Measurements from ENCODE around the gene MLLT10.

Gene MLLT10

DNA sequence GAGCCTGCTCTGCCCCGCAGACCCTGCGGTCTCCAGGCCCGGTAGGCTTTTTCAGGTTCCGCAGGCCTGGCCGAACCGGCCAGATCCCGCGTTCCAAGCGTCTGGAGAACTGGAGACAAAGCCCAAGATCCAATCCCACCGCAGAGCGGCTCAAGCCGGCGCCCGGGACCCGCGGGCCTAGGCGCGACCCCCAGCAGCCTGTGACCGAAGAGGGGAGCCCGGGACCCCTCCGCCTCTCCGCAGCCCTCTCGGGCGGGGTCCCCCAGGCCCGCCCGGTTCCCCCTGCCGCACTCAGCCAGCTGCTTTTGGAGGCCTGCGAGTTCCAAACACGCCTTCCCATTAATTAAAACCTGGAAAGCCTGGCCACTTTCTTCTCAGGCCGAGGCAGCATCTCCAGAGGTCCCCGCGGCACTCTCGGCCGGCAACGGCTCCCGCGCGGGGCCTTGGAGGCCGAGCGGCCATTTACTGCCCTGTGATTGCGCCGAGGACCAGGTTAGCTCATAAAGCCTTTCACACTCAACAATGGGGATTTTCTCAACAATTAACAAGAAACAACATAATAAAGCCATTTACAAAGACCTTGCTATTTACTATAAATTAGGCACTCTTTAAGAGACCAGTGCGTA is 25.2 kb upstream of the MLLT10 start:
- H3K27ac Mint-ChIP-seq: no peak overlapping the region
- DNase-seq (ENCODE audit: low spot score): no peak
- peaks cover 80% of the 10 kb centered on the region for H3K27me3 Mint-ChIP-seq (ENCODE audit: low read depth)
- no peaks in the 10 kb centered on the region for H3K4me1 Mint-ChIP-seq (ENCODE audit: low read depth)
- H3K9me3 Mint-ChIP-seq: no peaks in the 10 kb centered on the region
- H3K36me3 Mint-ChIP-seq (ENCODE audit: low read depth): peaks cover 2% of the 10 kb centered on the region
- no peak overlapping the region for H3K4me3 Mint-ChIP-seq

DNA sequence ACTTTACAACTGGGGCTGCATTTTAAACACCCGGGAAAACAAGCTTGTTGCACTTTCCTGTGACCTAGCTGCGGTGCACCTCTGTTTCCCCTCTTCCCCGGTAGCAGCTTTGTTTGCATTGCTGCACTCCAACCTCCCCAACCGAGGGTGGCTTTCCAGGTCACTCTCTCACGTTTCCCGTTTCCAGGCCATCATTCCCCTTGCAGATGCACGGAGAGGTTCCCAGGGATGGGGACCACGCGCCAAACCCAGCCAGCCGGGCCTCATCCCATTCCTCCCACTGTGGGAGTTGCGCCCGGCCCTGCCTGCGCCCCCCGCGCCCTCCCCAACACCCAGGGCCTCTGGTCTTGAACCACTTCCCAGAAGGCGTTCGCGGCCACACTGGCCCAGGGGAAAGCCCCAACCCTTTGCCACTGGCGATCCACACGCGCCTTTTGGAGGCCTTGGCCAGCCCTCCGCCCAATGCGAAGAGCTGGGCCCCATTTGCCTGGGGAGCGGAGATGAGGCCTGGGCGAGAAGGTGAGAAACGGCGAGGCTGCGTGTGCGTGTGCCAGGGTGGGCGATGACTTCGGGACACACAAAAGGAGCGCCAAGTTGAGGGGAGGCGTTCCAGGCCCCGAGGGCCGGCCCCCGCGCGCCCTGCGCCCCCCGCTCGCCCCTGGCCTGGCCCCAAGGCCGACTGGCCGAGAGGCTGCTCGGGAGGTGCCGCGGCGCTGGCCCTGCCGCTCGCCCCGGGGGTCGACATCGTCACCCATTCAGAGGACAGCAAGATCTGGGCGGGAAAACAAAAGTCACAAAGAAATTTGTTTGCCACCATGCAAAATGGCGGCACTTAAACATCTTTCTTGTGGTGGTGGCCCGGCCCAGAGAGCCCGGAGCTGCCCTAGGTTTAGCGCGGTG is 24.4 kb upstream of the MLLT10 start:
- Mint-ChIP-seq H3K27me3 (ENCODE audit: low read depth) (peaks cover 80% of the 10 kb centered on the region), H3K4me1 (ENCODE audit: low read depth) (no peaks in the 10 kb centered on the region), H3K36me3 (ENCODE audit: low read depth) (peaks cover 2% of the 10 kb centered on the region), H3K4me3 (no peak overlapping the region), H3K9me3 (no peaks in the 10 kb centered on the region), H3K27ac (no peak overlapping the region)
- DNase-seq (ENCODE audit: low spot score): no peak

DNA sequence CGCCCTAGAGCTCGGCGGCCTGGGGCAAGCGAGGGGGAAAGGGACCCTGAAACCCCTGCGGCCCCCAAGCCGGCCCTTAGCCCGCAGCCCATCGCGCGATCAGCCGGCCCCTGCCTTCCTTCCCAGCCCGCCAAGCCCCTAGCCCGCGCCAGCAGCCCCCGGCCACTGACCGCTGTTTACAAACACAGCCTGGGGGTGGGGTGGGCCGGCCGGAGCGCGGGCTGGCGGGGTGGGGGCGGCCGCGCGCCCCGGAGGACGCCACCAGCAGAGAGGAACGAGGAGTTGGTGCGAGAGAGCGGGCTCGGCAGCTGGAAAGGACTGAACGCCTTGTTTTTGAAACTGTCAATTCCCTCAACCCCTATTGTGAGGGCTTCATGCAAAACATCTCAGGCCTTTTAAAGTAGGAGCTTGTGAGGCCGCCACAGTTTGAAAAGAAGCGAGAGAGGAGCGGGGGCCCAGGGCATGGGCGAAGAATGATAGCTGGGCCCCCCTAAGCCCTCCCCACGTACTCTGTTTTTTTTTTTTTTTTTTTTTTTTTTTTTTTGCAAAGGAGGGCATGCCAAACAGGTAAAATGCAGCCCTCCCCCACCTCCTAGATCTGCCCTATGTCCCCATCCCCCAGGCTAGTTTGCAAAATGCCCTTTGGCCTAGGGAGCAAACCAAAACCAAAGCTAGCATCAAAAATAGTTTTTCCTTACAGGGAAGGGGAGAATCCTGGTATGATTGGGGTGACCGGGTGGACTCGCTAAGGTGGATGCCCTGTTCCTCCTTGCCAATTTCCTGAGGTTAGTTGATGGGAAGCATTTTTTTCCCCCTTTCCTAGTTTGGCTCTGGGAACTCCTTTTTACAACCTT is 23.6 kb upstream of the MLLT10 start:
- no peaks in the 10 kb centered on the region for H3K9me3 Mint-ChIP-seq
- H3K27me3 Mint-ChIP-seq (ENCODE audit: low read depth): peaks cover 81% of the 10 kb centered on the region
- no peak for DNase-seq (ENCODE audit: low spot score)
- H3K36me3 Mint-ChIP-seq (ENCODE audit: low read depth): peaks cover 2% of the 10 kb centered on the region
- H3K4me3 Mint-ChIP-seq: no peak overlapping the region
- H3K27ac Mint-ChIP-seq: no peak overlapping the region
- no peaks in the 10 kb centered on the region for H3K4me1 Mint-ChIP-seq (ENCODE audit: low read depth)

DNA sequence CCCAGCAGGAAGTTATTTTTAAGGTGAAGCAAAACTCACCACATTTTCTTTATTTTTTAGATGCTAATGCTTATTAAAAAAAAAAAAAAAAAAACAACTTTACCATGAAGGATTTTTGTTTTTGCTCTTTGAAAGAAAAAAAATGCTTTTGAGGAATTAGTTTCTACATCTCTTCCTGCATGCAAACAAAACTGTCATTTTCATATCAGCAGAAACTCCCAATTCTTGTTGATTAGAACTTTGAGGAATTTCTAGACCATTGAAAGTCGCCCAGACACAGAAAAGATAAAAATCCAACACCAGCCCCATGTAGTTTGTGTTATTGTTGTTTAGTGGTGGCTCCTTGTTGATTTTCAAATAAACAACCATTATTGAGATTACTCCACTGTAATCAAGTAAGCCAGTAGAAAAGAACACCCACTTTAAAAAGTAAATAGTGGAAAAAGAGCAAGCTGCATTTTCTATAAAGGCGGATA is 22.9 kb upstream of the MLLT10 start:
- peaks cover 6% of the 10 kb centered on the region for H3K4me1 Mint-ChIP-seq (ENCODE audit: low read depth)
- H3K4me3 Mint-ChIP-seq: no peak overlapping the region
- peaks cover 2% of the 10 kb centered on the region for H3K36me3 Mint-ChIP-seq (ENCODE audit: low read depth)
- peaks cover 81% of the 10 kb centered on the region for H3K27me3 Mint-ChIP-seq (ENCODE audit: low read depth)
- DNase-seq (ENCODE audit: low spot score): no peak
- H3K27ac Mint-ChIP-seq: no peak overlapping the region
- H3K9me3 Mint-ChIP-seq: no peaks in the 10 kb centered on the region

DNA sequence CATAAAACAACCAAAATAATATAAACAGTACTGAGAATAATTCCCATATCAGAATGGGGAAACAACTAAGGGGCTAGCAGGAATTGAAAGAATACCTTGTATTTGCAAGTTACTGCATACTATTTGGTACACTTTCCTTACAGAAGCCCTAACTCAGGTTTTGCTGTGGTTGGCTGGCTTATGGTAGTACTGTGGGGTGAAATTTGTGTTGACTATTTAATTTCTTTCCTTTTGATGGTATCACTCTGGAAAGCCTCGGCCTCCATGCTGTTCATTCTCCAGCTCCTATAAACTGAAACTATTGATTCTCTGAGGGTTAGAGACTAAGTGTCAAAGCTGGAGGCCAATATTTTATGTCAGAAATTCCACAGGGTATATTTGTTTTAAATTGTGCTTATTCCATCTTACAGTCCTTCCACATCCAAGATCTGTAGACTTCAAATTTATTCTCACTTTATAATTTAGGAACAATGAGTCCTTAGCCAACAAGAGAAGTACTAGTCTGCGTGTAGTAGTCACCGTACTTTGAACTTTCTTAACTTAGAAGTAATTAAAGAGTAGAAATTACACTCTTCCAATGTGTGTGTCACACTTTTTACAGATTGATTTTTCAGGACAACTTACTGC is 22.0 kb upstream of the MLLT10 start:
- no peaks in the 10 kb centered on the region for H3K9me3 Mint-ChIP-seq
- H3K27me3 Mint-ChIP-seq (ENCODE audit: low read depth): peaks cover 73% of the 10 kb centered on the region
- H3K4me1 Mint-ChIP-seq (ENCODE audit: low read depth): peaks cover 6% of the 10 kb centered on the region
- DNase-seq (ENCODE audit: low spot score): no peak
- no peak overlapping the region for H3K27ac Mint-ChIP-seq
- H3K36me3 Mint-ChIP-seq (ENCODE audit: low read depth): peaks cover 2% of the 10 kb centered on the region
- no peak overlapping the region for H3K4me3 Mint-ChIP-seq

DNA sequence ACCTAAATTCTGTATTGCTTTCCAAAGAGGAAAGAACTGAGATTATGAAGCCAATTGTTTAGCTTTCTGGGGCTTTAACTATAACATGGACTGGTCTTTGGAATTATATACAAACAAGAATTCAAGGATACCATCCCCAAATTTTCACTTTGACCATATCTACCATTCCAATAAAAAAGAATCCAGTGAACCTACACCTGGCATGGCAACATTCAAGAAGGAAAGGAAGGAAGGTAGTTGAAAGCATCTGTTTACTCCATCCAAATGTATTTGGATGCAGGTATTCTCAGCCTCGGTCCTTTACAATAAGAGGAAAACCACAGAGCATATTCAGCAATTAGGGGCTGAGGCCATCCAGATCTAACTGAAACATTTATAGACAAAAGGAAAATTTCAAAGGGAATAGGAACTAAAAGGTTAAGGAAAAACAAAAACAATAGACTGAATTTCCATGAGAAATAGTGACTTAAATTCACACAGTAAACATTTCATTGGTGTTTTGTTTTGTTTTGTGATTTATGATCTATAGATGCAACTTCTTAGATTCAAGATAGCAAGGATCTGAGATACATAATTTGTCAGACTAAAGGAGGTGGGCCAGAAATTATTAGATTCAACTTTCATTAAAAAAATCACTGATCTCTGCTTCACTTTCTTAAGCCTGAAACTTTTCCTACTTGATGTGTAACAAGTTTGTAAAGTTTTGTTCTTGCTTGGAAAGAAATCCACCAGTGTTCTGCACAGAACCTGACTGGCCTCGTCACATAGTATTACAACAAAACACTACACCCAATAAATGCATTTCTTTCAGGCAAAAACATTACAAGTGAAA is 21.2 kb upstream of the MLLT10 start:
- H3K36me3 Mint-ChIP-seq (ENCODE audit: low read depth): peaks cover 2% of the 10 kb centered on the region
- DNase-seq (ENCODE audit: low spot score): no peak
- H3K4me1 Mint-ChIP-seq (ENCODE audit: low read depth): peaks cover 10% of the 10 kb centered on the region
- no peak overlapping the region for H3K4me3 Mint-ChIP-seq
- no peaks in the 10 kb centered on the region for H3K9me3 Mint-ChIP-seq
- H3K27ac Mint-ChIP-seq: no peak overlapping the region
- H3K27me3 Mint-ChIP-seq (ENCODE audit: low read depth): peaks cover 70% of the 10 kb centered on the region

DNA sequence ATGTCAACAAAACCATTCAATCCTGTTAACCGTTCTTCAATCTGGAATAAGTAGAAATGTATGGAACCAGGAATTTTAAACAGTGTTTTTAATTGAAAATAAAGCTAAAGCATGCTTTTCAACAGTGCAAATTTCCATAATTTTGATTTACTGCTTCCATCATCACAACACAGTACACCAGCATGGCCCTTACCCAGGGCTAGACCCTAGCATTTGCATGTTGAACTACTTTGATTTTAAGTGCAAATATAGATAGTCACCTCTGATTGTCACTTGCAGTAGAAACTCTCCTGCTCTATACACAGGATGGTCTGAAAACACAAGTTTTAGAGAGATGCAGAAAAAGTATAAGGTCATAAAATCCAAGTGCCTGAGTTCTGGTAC is 20.6 kb upstream of the MLLT10 start:
- peaks cover 16% of the 10 kb centered on the region for H3K4me1 Mint-ChIP-seq (ENCODE audit: low read depth)
- DNase-seq (ENCODE audit: low spot score): no peak
- no peak overlapping the region for H3K4me3 Mint-ChIP-seq
- peaks cover 2% of the 10 kb centered on the region for H3K36me3 Mint-ChIP-seq (ENCODE audit: low read depth)
- H3K27ac Mint-ChIP-seq: no peak overlapping the region
- H3K9me3 Mint-ChIP-seq: no peaks in the 10 kb centered on the region
- H3K27me3 Mint-ChIP-seq (ENCODE audit: low read depth): peaks cover 72% of the 10 kb centered on the region

DNA sequence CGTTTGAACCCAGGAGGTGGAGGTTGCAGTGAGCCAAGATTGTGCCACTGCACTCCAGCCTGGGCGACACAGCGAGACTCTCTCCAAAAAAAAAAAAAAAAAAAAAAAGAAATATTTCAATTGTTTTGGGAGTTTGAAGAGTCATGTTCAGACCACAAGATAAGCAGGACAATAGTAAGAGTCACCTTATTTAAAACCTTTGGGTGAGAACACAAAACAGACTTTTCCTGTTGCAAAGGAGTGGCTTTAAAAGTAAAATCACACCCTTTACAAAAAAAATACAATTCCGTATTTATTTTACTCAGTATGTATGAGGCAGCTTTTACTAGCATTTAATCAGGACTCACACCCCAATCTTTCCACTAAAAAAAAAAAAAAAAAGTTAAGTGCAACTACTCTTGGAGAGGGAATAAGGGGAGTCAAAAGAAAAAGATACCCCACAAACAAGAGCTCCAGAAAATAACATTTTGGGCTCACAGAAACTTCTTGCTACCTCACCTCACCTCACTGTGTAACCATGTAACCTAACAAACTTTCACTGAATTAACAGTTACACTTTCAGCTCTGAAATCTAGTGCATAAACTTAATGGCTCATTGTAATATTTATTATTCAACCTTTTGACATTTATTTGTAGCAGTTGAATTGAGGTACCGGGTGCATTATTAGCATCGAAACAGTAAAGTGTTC is 19.8 kb upstream of the MLLT10 start:
- Mint-ChIP-seq H3K27ac (no peak overlapping the region), H3K4me3 (no peak overlapping the region), H3K4me1 (ENCODE audit: low read depth) (peaks cover 23% of the 10 kb centered on the region), H3K36me3 (ENCODE audit: low read depth) (peaks cover 2% of the 10 kb centered on the region), H3K27me3 (ENCODE audit: low read depth) (peaks cover 74% of the 10 kb centered on the region), H3K9me3 (no peaks in the 10 kb centered on the region)
- DNase-seq (ENCODE audit: low spot score): no peak

DNA sequence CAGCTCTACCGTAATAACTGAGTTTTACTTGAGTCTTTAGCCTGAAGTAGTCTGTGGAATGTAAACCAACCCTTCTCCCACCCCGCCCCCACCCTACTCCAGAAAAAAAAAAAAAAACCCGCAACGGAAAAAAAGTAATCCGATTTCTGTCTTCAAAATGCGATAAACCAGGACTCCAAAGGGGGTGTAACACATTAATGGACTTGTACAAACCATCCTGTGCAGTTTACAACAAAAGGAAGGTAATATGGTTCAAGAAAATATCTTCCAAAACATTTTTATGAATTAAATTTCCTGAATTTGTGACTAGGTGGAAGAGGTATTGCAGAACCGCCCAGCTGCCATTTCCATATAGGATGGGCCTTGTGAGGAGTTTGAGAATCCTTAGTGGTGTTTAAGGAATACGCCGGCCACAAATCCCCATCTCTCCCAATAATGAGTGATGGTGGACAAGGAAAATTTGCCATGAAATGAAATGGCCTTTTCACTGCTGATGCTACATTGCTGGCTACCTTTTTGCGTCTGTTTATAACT is 19.1 kb upstream of the MLLT10 start:
- Mint-ChIP-seq H3K9me3 (no peaks in the 10 kb centered on the region), H3K27me3 (ENCODE audit: low read depth) (peaks cover 79% of the 10 kb centered on the region), H3K4me1 (ENCODE audit: low read depth) (peaks cover 29% of the 10 kb centered on the region), H3K4me3 (no peak overlapping the region), H3K27ac (no peak overlapping the region), H3K36me3 (ENCODE audit: low read depth) (peaks cover 2% of the 10 kb centered on the region)
- no peak for DNase-seq (ENCODE audit: low spot score)

DNA sequence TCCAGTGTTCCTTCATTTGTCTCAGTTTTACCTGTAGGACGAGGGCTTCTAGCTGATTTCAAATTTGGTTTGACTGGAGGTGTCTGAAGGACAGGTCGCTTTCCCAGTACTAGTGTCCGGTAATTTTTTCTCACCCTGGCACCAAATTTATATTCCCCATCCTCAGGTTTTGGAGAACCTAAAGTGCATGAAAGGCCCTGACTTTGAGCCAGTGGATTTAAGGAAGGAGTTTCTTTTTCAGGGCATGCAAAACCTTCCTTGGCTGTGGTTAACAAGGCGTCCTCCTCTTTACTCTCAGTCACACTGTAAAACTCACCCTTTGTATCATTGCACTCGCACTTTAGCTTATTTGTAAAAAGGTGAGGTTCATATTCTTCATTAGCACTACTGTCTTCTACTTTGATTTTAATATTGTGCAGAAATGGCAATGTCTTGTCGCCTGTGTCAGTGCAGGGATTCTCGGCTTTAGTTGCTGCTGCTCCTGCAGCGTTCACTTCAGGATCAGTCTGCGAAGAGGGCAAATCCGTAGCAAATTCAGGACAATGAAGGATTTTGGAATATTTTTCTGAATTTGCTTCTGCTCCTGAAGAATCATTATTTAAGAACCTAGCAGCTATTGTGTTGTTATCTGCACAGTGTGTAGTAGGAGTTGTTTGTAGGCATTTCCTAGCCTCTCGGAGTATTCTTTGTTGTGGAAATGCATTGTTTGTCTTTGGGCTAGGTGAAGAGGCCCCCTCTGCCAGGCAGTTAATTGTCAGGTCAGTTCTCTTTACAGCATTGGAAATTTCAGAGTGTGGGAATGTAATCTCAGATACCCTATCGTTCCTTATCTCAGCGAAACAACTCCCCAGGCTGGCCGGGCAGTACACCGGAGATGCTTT is 18.4 kb upstream of the MLLT10 start:
- H3K4me1 Mint-ChIP-seq (ENCODE audit: low read depth): peaks cover 34% of the 10 kb centered on the region
- H3K27ac Mint-ChIP-seq: no peak overlapping the region
- no peak for DNase-seq (ENCODE audit: low spot score)
- peak overlapping the region; percentile 74 for H3K4me3 Mint-ChIP-seq
- peaks cover 82% of the 10 kb centered on the region for H3K27me3 Mint-ChIP-seq (ENCODE audit: low read depth)
- H3K36me3 Mint-ChIP-seq (ENCODE audit: low read depth): peaks cover 2% of the 10 kb centered on the region
- no peaks in the 10 kb centered on the region for H3K9me3 Mint-ChIP-seq

DNA sequence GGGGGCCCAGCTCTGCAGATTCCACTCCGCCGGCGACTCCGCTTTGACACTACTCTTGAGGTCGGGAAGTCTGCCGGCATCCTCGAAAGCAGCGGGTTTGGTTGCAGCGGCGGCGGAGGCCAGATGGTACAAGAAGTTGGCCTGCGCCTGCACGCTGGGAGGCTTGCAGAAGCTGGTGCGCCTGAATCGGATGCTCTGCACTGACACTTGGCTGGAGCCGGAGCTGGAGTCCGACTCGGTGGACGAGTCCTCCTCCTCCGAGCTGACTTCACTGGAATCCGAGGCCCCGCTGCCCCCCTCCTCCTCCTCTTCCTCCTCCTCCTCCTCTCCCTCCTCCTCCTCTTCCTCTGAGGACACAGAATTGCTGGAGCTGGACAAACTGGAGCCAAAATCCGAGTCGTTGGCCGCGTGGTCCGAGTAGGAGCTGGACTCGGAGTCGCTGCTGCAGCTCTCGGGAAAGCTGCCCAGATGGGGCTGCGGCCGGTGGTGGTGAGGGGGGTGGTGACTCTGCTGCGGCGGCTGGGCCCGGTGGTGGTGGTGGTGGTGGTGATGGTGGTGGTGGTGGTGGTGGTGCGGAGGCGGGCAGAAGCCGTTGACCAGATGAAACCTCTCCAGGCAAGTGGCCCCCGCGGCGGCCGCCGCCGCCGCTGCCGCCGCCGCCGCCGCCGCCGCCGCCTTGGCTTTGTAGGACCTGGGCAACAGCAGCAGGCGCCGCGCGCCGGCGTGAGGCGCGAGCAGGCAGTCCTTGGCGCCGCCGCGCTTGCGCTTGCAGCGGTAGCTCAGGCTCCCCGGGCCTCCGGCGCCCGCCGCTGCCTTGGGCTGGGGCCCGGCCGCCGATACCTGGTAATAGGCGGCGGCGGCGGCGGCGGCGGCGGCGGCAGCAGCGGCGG is 17.5 kb upstream of the MLLT10 start:
- H3K27ac Mint-ChIP-seq: no peak overlapping the region
- DNase-seq (ENCODE audit: low spot score): peak; percentile 55
- no peaks in the 10 kb centered on the region for H3K36me3 Mint-ChIP-seq (ENCODE audit: low read depth)
- H3K9me3 Mint-ChIP-seq: no peaks in the 10 kb centered on the region
- H3K4me3 Mint-ChIP-seq: peak overlapping the region; percentile 76
- peaks cover 82% of the 10 kb centered on the region for H3K27me3 Mint-ChIP-seq (ENCODE audit: low read depth)
- peaks cover 39% of the 10 kb centered on the region for H3K4me1 Mint-ChIP-seq (ENCODE audit: low read depth)

Data from T-helper 2 cell treated with Interferon-gamma antibody and Interleukin-4, amounts not matched to agents 5 μg/mL and 100 μg/mL, for 36 hours (primary cell).